ENCODE results near the gene FMNL3. TPM values are rescaled to one million over a fixed set of nuclear protein-coding genes. Genes with fewer than 3 reads are reported as not detected.

FMNL3 gene
- total RNA-seq, 1 experiment from 2014 or later: 3.5 TPM

DNA sequence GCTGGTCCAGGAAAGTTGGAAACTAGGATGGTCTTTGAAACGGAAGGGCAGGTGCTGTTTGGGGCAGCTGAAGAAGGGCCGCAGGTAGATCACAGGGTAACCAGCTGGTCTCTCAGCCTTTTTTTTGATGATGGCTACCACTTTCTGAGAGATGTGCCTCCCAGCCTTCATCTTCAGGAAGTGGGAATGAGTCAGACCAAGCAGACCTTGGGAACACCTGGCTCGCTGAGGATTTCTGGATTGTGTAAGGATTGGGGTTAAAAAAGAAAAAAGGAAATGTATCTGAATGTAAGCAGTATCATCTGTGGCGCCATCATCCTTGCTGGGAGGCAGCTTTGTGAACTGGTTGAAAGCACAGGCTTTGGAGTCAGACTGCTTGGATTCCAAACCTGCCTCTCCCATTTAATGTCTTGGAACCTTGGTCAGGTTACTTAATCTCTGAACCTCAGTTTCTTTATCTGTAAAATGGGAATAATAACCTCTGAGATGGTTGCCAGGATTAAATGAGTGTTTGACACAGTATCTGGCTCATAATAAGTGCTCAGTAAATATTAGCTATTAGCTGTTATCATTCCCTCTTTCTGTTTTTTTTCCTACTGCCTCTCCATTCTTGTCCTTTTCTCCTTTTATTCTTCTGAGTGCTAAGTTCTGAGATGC is 82.2 kb downstream of the FMNL3 start:
- DNase-seq (ENCODE audit: low read depth, low spot score): peak; percentile 7

More for the DNA sequence above, 82.2 kb downstream of the FMNL3 start:
- H3K4me1 ChIP-seq (ENCODE audit: control insufficient read depth in 1 of 2, insufficient read depth in 2 of 2, low read length in 2 of 2): peaks cover 22 to 63% of the 10 kb centered on the region in 2 experiments
- ChIA-PET POLR2A (interaction anchor here (0.7 to 1.0 kb wide), 2 partner anchors 116 kb away, joined by 3 to 5 read pairs; partner anchors contain the start of gene TMBIM6), RAD21 (ENCODE audit: low non-redundant PET in 1 of 2, low total read pairs in 2 of 2, uncharacterized antibody in 2 of 2, unreplicated experiment in 2 of 2) (interaction anchor here in 1 of 2 experiments (0.6 kb wide), 1 partner anchor 115 kb away, joined by 3 read pairs; no protein-coding TSS in a partner anchor), CTCF (interaction anchor here (0.9 to 1.9 kb wide), 6 partner anchors 12 to 268 kb away, joined by 3 to 8 read pairs (median 4); partner anchors contain the start of gene TMBIM6)
- H3K36me3 ChIP-seq (ENCODE audit: control insufficient read depth in 1 of 2, insufficient read depth in 2 of 2, low read length in 2 of 2): no peaks in the 10 kb centered on the region
- no peaks in the 10 kb centered on the region for H3K9me2 ChIP-seq (ENCODE audit: insufficient read depth)
- H3K79me2 ChIP-seq (ENCODE audit: insufficient read depth, low read length): no peaks in the 10 kb centered on the region; the same call in 1 of the 2 replicates
- H4K20me1 ChIP-seq (ENCODE audit: insufficient read depth): no peaks in the 10 kb centered on the region
- H3K4me3 ChIP-seq (replicated peaks in 1 of 2; ENCODE audit: low read depth in 1 of 2, low read length in 2 of 2): no peak overlapping the region
- intact Hi-C loops (cut with micrococcal nuclease): no loop called here
- TF ChIP-seq FOSL1 (IDR thresholded peaks at IDR 0.05; ENCODE audit: low read depth) (peak; percentile 50), JUND (IDR thresholded peaks at IDR 0.05) (peak; percentile 43), ZFX (IDR thresholded peaks at IDR 0.05) (no peak), CEBPB (IDR thresholded peaks at IDR 0.05; ENCODE audit: low read depth) (peak; percentile 50; the same call in 1 of the 2 replicates), TCF7L2 (IDR thresholded peaks at IDR 0.05; ENCODE audit: borderline replicate concordance, extremely low read depth, insufficient read depth, insufficient read length) (peak; percentile 55), EGR1 (IDR thresholded peaks at IDR 0.05; ENCODE audit: low read depth) (no peak), POLR2AphosphoS5 (IDR thresholded peaks at IDR 0.05; ENCODE audit: low read depth, low read length) (no peak), YY1 (IDR thresholded peaks at IDR 0.05; ENCODE audit: extremely low read depth, insufficient replicate concordance, low read depth, low read length) (no peak)
- TF ChIP-seq, protein P1, sequence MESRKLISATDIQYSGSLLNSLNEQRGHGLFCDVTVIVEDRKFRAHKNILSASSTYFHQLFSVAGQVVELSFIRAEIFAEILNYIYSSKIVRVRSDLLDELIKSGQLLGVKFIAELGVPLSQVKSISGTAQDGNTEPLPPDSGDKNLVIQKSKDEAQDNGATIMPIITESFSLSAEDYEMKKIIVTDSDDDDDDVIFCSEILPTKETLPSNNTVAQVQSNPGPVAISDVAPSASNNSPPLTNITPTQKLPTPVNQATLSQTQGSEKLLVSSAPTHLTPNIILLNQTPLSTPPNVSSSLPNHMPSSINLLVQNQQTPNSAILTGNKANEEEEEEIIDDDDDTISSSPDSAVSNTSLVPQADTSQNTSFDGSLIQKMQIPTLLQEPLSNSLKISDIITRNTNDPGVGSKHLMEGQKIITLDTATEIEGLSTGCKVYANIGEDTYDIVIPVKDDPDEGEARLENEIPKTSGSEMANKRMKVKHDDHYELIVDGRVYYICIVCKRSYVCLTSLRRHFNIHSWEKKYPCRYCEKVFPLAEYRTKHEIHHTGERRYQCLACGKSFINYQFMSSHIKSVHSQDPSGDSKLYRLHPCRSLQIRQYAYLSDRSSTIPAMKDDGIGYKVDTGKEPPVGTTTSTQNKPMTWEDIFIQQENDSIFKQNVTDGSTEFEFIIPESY (IDR thresholded peaks at IDR 0.05; ENCODE audit: extremely low read depth, insufficient replicate concordance, low read length): no peak
- TF ChIP-seq, protein P2, sequence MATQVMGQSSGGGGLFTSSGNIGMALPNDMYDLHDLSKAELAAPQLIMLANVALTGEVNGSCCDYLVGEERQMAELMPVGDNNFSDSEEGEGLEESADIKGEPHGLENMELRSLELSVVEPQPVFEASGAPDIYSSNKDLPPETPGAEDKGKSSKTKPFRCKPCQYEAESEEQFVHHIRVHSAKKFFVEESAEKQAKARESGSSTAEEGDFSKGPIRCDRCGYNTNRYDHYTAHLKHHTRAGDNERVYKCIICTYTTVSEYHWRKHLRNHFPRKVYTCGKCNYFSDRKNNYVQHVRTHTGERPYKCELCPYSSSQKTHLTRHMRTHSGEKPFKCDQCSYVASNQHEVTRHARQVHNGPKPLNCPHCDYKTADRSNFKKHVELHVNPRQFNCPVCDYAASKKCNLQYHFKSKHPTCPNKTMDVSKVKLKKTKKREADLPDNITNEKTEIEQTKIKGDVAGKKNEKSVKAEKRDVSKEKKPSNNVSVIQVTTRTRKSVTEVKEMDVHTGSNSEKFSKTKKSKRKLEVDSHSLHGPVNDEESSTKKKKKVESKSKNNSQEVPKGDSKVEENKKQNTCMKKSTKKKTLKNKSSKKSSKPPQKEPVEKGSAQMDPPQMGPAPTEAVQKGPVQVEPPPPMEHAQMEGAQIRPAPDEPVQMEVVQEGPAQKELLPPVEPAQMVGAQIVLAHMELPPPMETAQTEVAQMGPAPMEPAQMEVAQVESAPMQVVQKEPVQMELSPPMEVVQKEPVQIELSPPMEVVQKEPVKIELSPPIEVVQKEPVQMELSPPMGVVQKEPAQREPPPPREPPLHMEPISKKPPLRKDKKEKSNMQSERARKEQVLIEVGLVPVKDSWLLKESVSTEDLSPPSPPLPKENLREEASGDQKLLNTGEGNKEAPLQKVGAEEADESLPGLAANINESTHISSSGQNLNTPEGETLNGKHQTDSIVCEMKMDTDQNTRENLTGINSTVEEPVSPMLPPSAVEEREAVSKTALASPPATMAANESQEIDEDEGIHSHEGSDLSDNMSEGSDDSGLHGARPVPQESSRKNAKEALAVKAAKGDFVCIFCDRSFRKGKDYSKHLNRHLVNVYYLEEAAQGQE (IDR thresholded peaks at IDR 0.05; ENCODE audit: low read depth): no peak
- peak overlapping the region; percentile 41; the same call in 1 of the 2 replicates for H3K27ac ChIP-seq (ENCODE audit: low read depth, low read length)
- H3K4me2 ChIP-seq (ENCODE audit: low read length): peak overlapping the region; percentile 92
- no peak overlapping the region for H3K9ac ChIP-seq (ENCODE audit: low read length)
- BruUV-seq (replicated peaks): no TSS peak
- H3K9me3 ChIP-seq (ENCODE audit: control insufficient read depth in 1 of 2, insufficient read depth in 1 of 2, low read depth in 1 of 2, low read length in 2 of 2): no peaks in the 10 kb centered on the region
- H3K27me3 ChIP-seq (ENCODE audit: insufficient read depth, low read length): no peaks in the 10 kb centered on the region
- H2AFZ ChIP-seq (ENCODE audit: low read depth, low read length, poor library complexity, severe bottlenecking): no peak overlapping the region
- no peak for ATAC-seq
